HEK293 (cell line): Measurements from ENCODE around the gene RORB.

Experiments
- CTCF ChIA-PET: fragments of 350-600 bp; formaldehyde crosslinking; extraction: SDS; loops from one replicate; lab custom pipeline; 2021; ENCODE audit warnings: antibody characterized with exemption; lab: Yijun Ruan, JAX
- POLR2A ChIA-PET: fragments of 300-600 bp; formaldehyde crosslinking; extraction: SDS; loops from one replicate; lab custom pipeline; 2020; ENCODE audit warnings: antibody characterized with exemption, inconsistent platforms; lab: Yijun Ruan, JAX
- H3K27ac ChIP-seq: fragments of 200-500 bp; sonication (Bioruptor generic); 2 replicates; pipeline ENCODE4 v1.5.1; 2014; ENCODE audit warnings: low read depth, low read length, control low read depth, inconsistent platforms; ENCODE audit errors: extremely low read depth
- H3K36me3 ChIP-seq, 2 experiments: fragments of 200-500 bp in 1 of 2; sonication (Bioruptor generic) in 1 of 2; 1 replicate in 1 of 2; 2 replicates in 1 of 2; pipeline ENCODE4 v1.5.1; 2014 to 2017; ENCODE audit warnings: inconsistent platforms in 2 of 2, low read length in 2 of 2; ENCODE audit not compliant: control insufficient read depth in 2 of 2, insufficient read depth in 1 of 2
- H3K4me1 ChIP-seq: fragments of 200-500 bp; sonication (Bioruptor generic); 2 replicates; pipeline ENCODE4 v1.5.1; 2014; ENCODE audit warnings: mild to moderate bottlenecking, low read length, inconsistent platforms; ENCODE audit not compliant: control insufficient read depth, insufficient read depth
- H3K4me3 ChIP-seq: 2 replicates; pipeline ENCODE4 v1.5.1; 2011; ENCODE audit warnings: low read depth, mild to moderate bottlenecking, control low read depth, low read length, moderate library complexity
- H3K9me3 ChIP-seq: fragments of 200-500 bp; sonication (Bioruptor generic); 2 replicates; pipeline ENCODE4 v1.5.1; 2014; ENCODE audit warnings: low read depth, low read length, inconsistent platforms; ENCODE audit not compliant: control insufficient read depth, insufficient read depth
- KLF8 ChIP-seq: fragments of 450-650 bp; formaldehyde crosslinking; IDR thresholded peaks from 2 replicates; pipeline ENCODE4 v1.5.1; 2016; ENCODE audit warnings: missing biosample characterization, missing genetic modification characterization
- PATZ1 ChIP-seq: fragments of 450-650 bp; formaldehyde crosslinking; IDR thresholded peaks from 2 replicates; pipeline ENCODE4 v1.5.1; 2016; ENCODE audit warnings: missing biosample characterization, missing genetic modification characterization
- REST ChIP-seq: fragments of 450-650 bp; formaldehyde crosslinking; IDR thresholded peaks from 2 replicates; pipeline ENCODE4 v1.5.1; 2016; ENCODE audit warnings: missing biosample characterization, missing genetic modification characterization
- ZFP3 ChIP-seq: fragments of 450-650 bp; formaldehyde crosslinking; IDR thresholded peaks from 2 replicates; pipeline ENCODE4 v1.5.1; 2016; ENCODE audit warnings: low read depth, missing biosample characterization, missing genetic modification characterization
- ZNF140 ChIP-seq: fragments of 450-650 bp; formaldehyde crosslinking; IDR thresholded peaks from 2 replicates; pipeline ENCODE4 v1.5.1; 2016; ENCODE audit warnings: missing biosample characterization, missing genetic modification characterization
- ZNF239 ChIP-seq: fragments of 450-650 bp; formaldehyde crosslinking; IDR thresholded peaks from 2 replicates; pipeline ENCODE4 v1.5.1; 2016; ENCODE audit warnings: missing biosample characterization, missing genetic modification characterization
- ZNF362 ChIP-seq: fragments of 450-650 bp; formaldehyde crosslinking; IDR thresholded peaks from 2 replicates; pipeline ENCODE4 v1.5.1; 2016; ENCODE audit warnings: missing biosample characterization, missing genetic modification characterization
- ZNF391 ChIP-seq: fragments of 450-650 bp; formaldehyde crosslinking; IDR thresholded peaks from 2 replicates; pipeline ENCODE4 v1.5.1; 2016; ENCODE audit warnings: low read depth, missing biosample characterization, missing genetic modification characterization, borderline replicate concordance
- ZNF530 ChIP-seq: fragments of 450-650 bp; formaldehyde crosslinking; IDR thresholded peaks from 2 replicates; pipeline ENCODE4 v1.5.1; 2016; ENCODE audit warnings: low read depth, missing biosample characterization, missing genetic modification characterization
- ZNF549 ChIP-seq: fragments of 450-650 bp; IDR thresholded peaks from 2 replicates; pipeline ENCODE4 v1.5.1; 2018; ENCODE audit warnings: missing biosample characterization, missing genetic modification characterization, mild to moderate bottlenecking, inconsistent platforms, moderate library complexity
- ZNF585B ChIP-seq: fragments of 450-650 bp; formaldehyde crosslinking; IDR thresholded peaks from 2 replicates; pipeline ENCODE4 v1.5.1; 2016; ENCODE audit warnings: missing biosample characterization, missing genetic modification characterization
- ZNF692 ChIP-seq: fragments of 450-650 bp; formaldehyde crosslinking; IDR thresholded peaks from 2 replicates; pipeline ENCODE4 v1.5.1; 2016; ENCODE audit warnings: missing biosample characterization, missing genetic modification characterization
- TF ChIP-seq, protein P1 (sequence below): fragments of 450-650 bp; formaldehyde crosslinking; IDR thresholded peaks from 2 replicates; pipeline ENCODE4 v1.5.1; 2017; ENCODE audit warnings: missing biosample characterization, missing genetic modification characterization
- TF ChIP-seq, protein P2 (sequence below): fragments of 450-650 bp; formaldehyde crosslinking; IDR thresholded peaks from 2 replicates; pipeline ENCODE4 v1.5.1; 2017; ENCODE audit warnings: missing biosample characterization, missing genetic modification characterization
- TF ChIP-seq, protein P3 (sequence below): fragments of 450-650 bp; formaldehyde crosslinking; IDR thresholded peaks from 2 replicates; pipeline ENCODE4 v1.5.1; 2017; ENCODE audit warnings: missing biosample characterization, mild to moderate bottlenecking, missing genetic modification characterization, moderate library complexity

Gene RORB

DNA sequence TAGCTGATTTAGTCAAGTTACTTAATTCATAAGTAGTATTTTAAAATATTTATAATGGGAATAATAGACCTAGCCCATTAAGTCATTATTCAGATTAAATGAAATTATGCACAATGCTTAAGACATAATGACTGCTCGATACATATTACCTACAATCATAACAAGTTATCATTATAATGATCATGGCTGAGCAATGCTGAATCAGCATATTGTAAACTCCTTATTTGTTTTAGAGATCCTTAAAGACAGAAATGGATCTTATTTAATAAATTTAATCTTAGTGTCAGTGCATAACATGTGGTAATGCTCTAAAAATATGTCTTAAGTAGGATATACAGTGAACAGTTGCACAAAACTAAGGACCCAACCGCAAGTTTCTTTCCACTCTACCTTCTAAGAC is 221.6 kb downstream of the RORB start (continued):
- no peak for TF ChIP-seq ZNF549 (tag by site-specific recombination)

GRCh38 chr9:74719306-74719705 is 222.2 kb downstream of the RORB start:
- TF ChIP-seq PATZ1 (tag by site-specific recombination), result no peak
- TF ChIP-seq ZNF530, result no peak
- TF ChIP-seq ZNF585B, result no peak
- no peak for TF ChIP-seq ZNF239 (tag by site-specific recombination)
- no peak for TF ChIP-seq REST (tag by site-specific recombination)
- TF ChIP-seq, protein P1, sequence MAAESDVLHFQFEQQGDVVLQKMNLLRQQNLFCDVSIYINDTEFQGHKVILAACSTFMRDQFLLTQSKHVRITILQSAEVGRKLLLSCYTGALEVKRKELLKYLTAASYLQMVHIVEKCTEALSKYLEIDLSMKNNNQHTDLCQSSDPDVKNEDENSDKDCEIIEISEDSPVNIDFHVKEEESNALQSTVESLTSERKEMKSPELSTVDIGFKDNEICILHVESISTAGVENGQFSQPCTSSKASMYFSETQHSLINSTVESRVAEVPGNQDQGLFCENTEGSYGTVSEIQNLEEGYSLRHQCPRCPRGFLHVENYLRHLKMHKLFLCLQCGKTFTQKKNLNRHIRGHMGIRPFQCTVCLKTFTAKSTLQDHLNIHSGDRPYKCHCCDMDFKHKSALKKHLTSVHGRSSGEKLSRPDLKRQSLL (tag by site-specific recombination), result no peak
- no peak for TF ChIP-seq ZFP3 (tag by site-specific recombination)
- no peak for TF ChIP-seq ZNF140 (tag by site-specific recombination)
- TF ChIP-seq ZNF692 (tag by site-specific recombination), result no peak
- TF ChIP-seq KLF8 (tag by site-specific recombination), result no peak
- TF ChIP-seq, protein P2, sequence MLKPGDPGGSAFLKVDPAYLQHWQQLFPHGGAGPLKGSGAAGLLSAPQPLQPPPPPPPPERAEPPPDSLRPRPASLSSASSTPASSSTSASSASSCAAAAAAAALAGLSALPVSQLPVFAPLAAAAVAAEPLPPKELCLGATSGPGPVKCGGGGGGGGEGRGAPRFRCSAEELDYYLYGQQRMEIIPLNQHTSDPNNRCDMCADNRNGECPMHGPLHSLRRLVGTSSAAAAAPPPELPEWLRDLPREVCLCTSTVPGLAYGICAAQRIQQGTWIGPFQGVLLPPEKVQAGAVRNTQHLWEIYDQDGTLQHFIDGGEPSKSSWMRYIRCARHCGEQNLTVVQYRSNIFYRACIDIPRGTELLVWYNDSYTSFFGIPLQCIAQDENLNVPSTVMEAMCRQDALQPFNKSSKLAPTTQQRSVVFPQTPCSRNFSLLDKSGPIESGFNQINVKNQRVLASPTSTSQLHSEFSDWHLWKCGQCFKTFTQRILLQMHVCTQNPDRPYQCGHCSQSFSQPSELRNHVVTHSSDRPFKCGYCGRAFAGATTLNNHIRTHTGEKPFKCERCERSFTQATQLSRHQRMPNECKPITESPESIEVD (tag by site-specific recombination), result no peak
- no peak for TF ChIP-seq ZNF391 (tag by site-specific recombination)
- no peak for TF ChIP-seq ZNF362 (tag by site-specific recombination)
- TF ChIP-seq, protein P3, sequence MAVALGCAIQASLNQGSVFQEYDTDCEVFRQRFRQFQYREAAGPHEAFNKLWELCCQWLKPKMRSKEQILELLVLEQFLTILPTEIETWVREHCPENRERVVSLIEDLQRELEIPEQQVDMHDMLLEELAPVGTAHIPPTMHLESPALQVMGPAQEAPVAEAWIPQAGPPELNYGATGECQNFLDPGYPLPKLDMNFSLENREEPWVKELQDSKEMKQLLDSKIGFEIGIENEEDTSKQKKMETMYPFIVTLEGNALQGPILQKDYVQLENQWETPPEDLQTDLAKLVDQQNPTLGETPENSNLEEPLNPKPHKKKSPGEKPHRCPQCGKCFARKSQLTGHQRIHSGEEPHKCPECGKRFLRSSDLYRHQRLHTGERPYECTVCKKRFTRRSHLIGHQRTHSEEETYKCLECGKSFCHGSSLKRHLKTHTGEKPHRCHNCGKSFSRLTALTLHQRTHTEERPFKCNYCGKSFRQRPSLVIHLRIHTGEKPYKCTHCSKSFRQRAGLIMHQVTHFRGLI, result no peak
- Histone ChIP-seq H3K4me3 (no peak overlapping the region), H3K27ac (no peak overlapping the region), H3K9me3 (no peaks in the 10 kb centered on the region), H3K4me1 (no peaks in the 10 kb centered on the region), H3K36me3 (no peaks in the 10 kb centered on the region)
- ChIA-PET POLR2A (no interaction called here), CTCF (interaction anchor here (1.1 kb wide), 1 partner anchor 14 kb away, joined by 3 read pairs; no protein-coding TSS in a partner anchor)
